ENCODE results near the gene RAB7A.

DNA sequence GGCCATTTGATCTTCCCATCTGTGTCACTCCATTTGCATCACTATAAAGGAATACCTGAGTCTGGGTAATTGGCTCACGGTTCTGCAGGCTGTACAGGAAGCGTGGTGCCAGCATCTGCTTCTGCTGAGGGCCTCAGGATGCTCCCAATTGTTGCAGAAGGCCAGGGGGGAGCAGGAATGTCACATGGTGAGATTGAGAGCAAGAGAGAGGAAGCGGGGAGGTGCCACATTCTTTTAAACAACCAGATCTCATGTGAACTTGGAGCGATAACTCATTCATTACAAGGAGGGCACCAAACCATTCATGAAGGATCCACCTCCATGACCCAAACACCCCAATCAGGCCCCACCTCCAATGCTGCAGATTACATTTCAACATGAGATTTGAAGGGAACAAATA lies 13.1 kb upstream of the RAB7A start:
- TF ChIP-seq CHD1 (IDR thresholded peaks at IDR 0.05; ENCODE audit: low read depth, low read length) = no peak
- TF ChIP-seq, protein P1, sequence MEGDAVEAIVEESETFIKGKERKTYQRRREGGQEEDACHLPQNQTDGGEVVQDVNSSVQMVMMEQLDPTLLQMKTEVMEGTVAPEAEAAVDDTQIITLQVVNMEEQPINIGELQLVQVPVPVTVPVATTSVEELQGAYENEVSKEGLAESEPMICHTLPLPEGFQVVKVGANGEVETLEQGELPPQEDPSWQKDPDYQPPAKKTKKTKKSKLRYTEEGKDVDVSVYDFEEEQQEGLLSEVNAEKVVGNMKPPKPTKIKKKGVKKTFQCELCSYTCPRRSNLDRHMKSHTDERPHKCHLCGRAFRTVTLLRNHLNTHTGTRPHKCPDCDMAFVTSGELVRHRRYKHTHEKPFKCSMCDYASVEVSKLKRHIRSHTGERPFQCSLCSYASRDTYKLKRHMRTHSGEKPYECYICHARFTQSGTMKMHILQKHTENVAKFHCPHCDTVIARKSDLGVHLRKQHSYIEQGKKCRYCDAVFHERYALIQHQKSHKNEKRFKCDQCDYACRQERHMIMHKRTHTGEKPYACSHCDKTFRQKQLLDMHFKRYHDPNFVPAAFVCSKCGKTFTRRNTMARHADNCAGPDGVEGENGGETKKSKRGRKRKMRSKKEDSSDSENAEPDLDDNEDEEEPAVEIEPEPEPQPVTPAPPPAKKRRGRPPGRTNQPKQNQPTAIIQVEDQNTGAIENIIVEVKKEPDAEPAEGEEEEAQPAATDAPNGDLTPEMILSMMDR (IDR thresholded peaks at IDR 0.05 in 2 of 3, conservative IDR thresholded peaks at IDR 0.05 in 1 of 3; ENCODE audit: control insufficient read depth in 2 of 3, extremely low read depth in 1 of 3, insufficient read depth in 1 of 3, low read depth in 3 of 3, low read length in 3 of 3) = no peak
- TF ChIP-seq ETV6 (conservative IDR thresholded peaks at IDR 0.05 in 1 of 2, IDR thresholded peaks at IDR 0.05 in 1 of 2; ENCODE audit: borderline replicate concordance in 1 of 2, low read depth in 1 of 2) = no peak

All from GM12878 (cell line).